Measurements from ENCODE around the gene FGG. TPM values are rescaled to one million over a fixed set of nuclear protein-coding genes. Genes with fewer than 3 reads are reported as not detected.

FGG gene
- total RNA-seq, 1 donor from 2014 or later: not detected

- Mint-ChIP-seq H3K27ac (ENCODE audit: unreplicated experiment) (no peak overlapping the region), H3K27me3 (ENCODE audit: unreplicated experiment) (peaks cover 20% of the 10 kb centered on the region), H3K4me3 (ENCODE audit: unreplicated experiment) (no peak overlapping the region), H3K36me3 (ENCODE audit: unreplicated experiment) (no peaks in the 10 kb centered on the region), H3K9me3 (ENCODE audit: unreplicated experiment) (no peaks in the 10 kb centered on the region), H3K4me1 (ENCODE audit: unreplicated experiment) (no peaks in the 10 kb centered on the region)
- no peak for TF ChIP-seq CTCF (IDR thresholded peaks at IDR 0.05)
- no peak for DNase-seq (ENCODE audit: extremely low spot score, unreplicated experiment)
These were observed 48.1 kb downstream of the FGG start for GRCh38 chr4:154564311-154564710.

- H3K4me3 Mint-ChIP-seq (ENCODE audit: unreplicated experiment): no peak within 1 kb of the TSS
- H3K36me3 Mint-ChIP-seq (ENCODE audit: unreplicated experiment): no peaks in the 10 kb centered on the region
- no peak for TF ChIP-seq CTCF (IDR thresholded peaks at IDR 0.05)
- DNase-seq (ENCODE audit: extremely low spot score, unreplicated experiment): no peak
- no peaks in the 10 kb centered on the region for H3K9me3 Mint-ChIP-seq (ENCODE audit: unreplicated experiment)
- no peaks in the 10 kb centered on the region for H3K4me1 Mint-ChIP-seq (ENCODE audit: unreplicated experiment)
- no peak within 1 kb of the TSS for H3K27ac Mint-ChIP-seq (ENCODE audit: unreplicated experiment)
- H3K27me3 Mint-ChIP-seq (ENCODE audit: unreplicated experiment): peaks cover 22% of the 10 kb centered on the region
These were observed 49.7 kb downstream of the FGG start, which contains the start of gene FGB for GRCh38 chr4:154562697-154563254. Gene FGB, plus strand, starts transcription at chr4:154563011. Its CDS starts 8 bp downstream, at chr4:154563019.

DNA sequence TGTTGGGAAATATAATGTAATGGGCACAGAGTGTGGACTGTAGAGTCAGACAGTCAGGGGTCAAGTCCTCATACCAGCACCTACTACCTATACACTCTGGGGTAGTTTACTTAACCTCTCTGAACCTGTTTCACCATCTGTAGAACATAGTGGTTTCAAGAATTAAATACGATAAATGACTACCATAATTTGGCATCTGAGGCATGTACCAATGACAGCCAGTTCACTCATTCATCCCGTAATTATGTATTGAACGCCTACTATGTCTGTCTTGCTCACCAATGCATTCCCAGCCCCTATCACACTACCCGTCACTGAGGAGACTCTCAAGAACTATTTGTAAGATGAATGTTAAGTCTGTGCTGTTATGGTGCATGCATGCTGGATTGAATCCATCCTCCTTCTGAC, 51.6 kb downstream of the FGG start:
- H3K4me3 Mint-ChIP-seq (ENCODE audit: unreplicated experiment): no peak overlapping the region
- peaks cover 23% of the 10 kb centered on the region for H3K27me3 Mint-ChIP-seq (ENCODE audit: unreplicated experiment)
- H3K9me3 Mint-ChIP-seq (ENCODE audit: unreplicated experiment): no peaks in the 10 kb centered on the region
- no peaks in the 10 kb centered on the region for H3K4me1 Mint-ChIP-seq (ENCODE audit: unreplicated experiment)
- no peak overlapping the region for H3K27ac Mint-ChIP-seq (ENCODE audit: unreplicated experiment)
- no peaks in the 10 kb centered on the region for H3K36me3 Mint-ChIP-seq (ENCODE audit: unreplicated experiment)
- DNase-seq (ENCODE audit: extremely low spot score, unreplicated experiment): no peak
- no peak for TF ChIP-seq CTCF (IDR thresholded peaks at IDR 0.05)

GRCh38 chr4:154560419-154560801, 52.0 kb downstream of the FGG start:
- no peaks in the 10 kb centered on the region for H3K9me3 Mint-ChIP-seq (ENCODE audit: unreplicated experiment)
- TF ChIP-seq CTCF (IDR thresholded peaks at IDR 0.05): no peak
- H3K27ac Mint-ChIP-seq (ENCODE audit: unreplicated experiment): no peak overlapping the region
- H3K27me3 Mint-ChIP-seq (ENCODE audit: unreplicated experiment): peaks cover 27% of the 10 kb centered on the region
- H3K36me3 Mint-ChIP-seq (ENCODE audit: unreplicated experiment): no peaks in the 10 kb centered on the region
- no peaks in the 10 kb centered on the region for H3K4me1 Mint-ChIP-seq (ENCODE audit: unreplicated experiment)
- no peak overlapping the region for H3K4me3 Mint-ChIP-seq (ENCODE audit: unreplicated experiment)
- no peak for DNase-seq (ENCODE audit: extremely low spot score, unreplicated experiment)

DNA sequence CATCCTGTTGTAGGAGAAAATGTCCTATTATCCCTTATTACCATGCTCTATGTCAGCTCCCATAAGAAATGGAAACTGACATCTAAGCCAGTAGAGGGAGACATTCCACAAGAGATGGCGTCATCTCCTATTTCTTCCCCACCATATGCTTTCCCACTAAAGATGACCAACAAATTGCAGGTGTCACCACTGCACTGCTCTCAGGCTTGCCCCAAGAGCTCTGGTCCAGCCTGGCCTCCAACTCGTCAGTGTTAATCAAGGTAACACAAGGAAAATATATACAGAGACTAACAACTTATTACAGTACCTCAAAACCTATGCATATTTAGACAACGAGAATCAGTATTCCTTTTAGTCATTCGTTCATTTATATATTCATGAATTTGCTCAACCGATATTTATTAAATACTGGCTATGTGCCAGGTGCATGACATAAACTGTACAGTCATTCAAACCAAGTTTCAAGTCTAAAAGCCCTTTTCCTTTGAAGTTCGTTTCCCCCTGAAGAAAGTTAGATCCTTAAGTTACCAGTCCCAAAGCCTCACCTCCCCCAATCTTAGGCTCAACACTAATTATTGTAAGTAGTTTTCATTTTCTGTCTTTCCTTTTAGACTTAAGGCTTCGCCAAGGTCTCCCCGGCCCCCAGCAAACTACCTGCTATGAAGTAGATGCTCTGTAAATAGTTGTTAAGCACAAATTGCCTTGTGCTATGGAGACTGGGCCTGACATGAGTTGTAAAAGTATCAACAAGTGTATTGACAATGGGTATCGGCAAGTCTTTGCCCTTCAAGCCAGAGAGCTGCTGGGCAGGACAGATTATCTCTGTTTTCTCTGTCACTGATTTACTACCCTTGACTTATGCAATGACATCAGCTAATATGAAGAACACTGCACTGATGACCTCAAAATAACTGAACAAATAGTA, 52.7 kb downstream of the FGG start:
- Mint-ChIP-seq H3K36me3 (ENCODE audit: unreplicated experiment) (no peaks in the 10 kb centered on the region), H3K4me1 (ENCODE audit: unreplicated experiment) (no peaks in the 10 kb centered on the region), H3K27me3 (ENCODE audit: unreplicated experiment) (peaks cover 31% of the 10 kb centered on the region), H3K4me3 (ENCODE audit: unreplicated experiment) (no peak overlapping the region), H3K9me3 (ENCODE audit: unreplicated experiment) (no peaks in the 10 kb centered on the region), H3K27ac (ENCODE audit: unreplicated experiment) (no peak overlapping the region)
- no peak for DNase-seq (ENCODE audit: extremely low spot score, unreplicated experiment)
- TF ChIP-seq CTCF (IDR thresholded peaks at IDR 0.05): peak; percentile 61

Data from osteocyte (in vitro differentiated cells).